Activated T-helper 17 cell treated with anti-CD3 and anti-CD28 coated beads, Interleukin-2, amount 50 U/mL, for 72 hours (primary cell): ENCODE measurements around the gene AGBL4. TPM values are rescaled to one million over a fixed set of nuclear protein-coding genes. Genes with fewer than 3 reads are reported as not detected.
A peak's percentile ranks its signal among the peaks of the same experiment; 100 is the strongest.

ENCODE experiments used
- ATAC-seq: fragments of 150-1000 bp; cut with Tn5 transposase; replicated peaks from 2 replicates; pipeline ENCODE4 v1.10.0; 2021; ENCODE audit warnings: mild to moderate bottlenecking, moderate library complexity
- H3K27ac Mint-ChIP-seq: one replicate; pipeline ENCODE4 v1.8.0; 2022; ENCODE audit warnings: mixed read lengths
- H3K27me3 Mint-ChIP-seq: one replicate; pipeline ENCODE4 v1.8.0; 2022; ENCODE audit warnings: mixed read lengths
- H3K36me3 Mint-ChIP-seq: one replicate; pipeline ENCODE4 v1.8.0; 2022; ENCODE audit warnings: low read depth, mild to moderate bottlenecking, mixed read lengths
- H3K4me1 Mint-ChIP-seq: one replicate; pipeline ENCODE4 v1.8.0; 2022; ENCODE audit warnings: mixed read lengths
- H3K4me3 Mint-ChIP-seq: one replicate; pipeline ENCODE4 v1.8.0; 2022; ENCODE audit warnings: mild to moderate bottlenecking, mixed read lengths
- H3K9me3 Mint-ChIP-seq: one replicate; pipeline ENCODE4 v1.8.0; 2022; ENCODE audit warnings: mixed read lengths
- total RNA-seq, 2 donors: library from RNA; stranded (reverse); gene quantifications; one replicate each; pipeline ENCODE4 v1.2.3, GENCODE V29; 2022

AGBL4 gene
- total RNA-seq, 2 donors from 2014 or later = not detected

- no peak for ATAC-seq
- Mint-ChIP-seq H3K36me3 (peaks cover 6% of the 10 kb centered on the region), H3K27ac (no peak overlapping the region)
Observed at GRCh38 chr1:48757363-48757762, 1266.4 kb downstream of the AGBL4 start.

DNA sequence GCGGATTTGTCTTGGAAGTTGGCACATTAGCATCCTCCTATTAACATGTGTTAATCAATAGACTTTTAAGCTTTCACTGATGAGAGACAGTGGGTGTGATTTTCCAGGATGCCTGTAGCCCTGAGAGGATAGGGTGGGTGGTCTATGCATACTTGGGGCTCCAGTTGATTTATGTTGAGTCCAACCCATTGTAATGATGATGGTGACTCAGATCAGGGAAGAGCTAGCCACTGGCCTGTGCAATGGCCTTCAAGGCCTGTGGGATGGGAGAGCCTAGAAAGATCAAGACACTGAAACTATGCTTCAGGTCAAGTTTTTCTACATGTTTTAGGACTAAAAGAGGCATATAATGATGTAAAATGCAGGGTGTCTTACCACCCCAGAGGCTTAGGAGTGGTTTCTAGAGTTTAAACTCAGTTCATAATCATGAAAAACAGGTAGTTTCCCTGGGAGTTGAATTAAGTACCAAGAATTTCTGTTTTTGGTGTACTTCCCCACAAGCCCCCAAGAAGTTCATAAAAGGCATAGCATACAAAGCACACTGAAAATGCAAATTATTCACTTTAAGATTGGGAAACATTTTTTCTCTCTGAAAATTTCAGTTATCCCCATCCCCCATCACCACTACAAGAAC, 1267.0 kb downstream of the AGBL4 start:
- no peak overlapping the region for H3K27ac Mint-ChIP-seq
- H3K27me3 Mint-ChIP-seq = peaks cover 6% of the 10 kb centered on the region
- no peak overlapping the region for H3K4me3 Mint-ChIP-seq
- H3K4me1 Mint-ChIP-seq = no peaks in the 10 kb centered on the region
- H3K36me3 Mint-ChIP-seq = peaks cover 6% of the 10 kb centered on the region
- ATAC-seq = no peak
- no peaks in the 10 kb centered on the region for H3K9me3 Mint-ChIP-seq

More at GRCh38 chr1:48757363-48757762, 1266.4 kb downstream of the AGBL4 start:
- H3K9me3 Mint-ChIP-seq = no peaks in the 10 kb centered on the region
- no peaks in the 10 kb centered on the region for H3K4me1 Mint-ChIP-seq
- peaks cover 6% of the 10 kb centered on the region for H3K27me3 Mint-ChIP-seq
- no peak overlapping the region for H3K4me3 Mint-ChIP-seq

- Mint-ChIP-seq H3K27ac (no peak overlapping the region), H3K4me3 (no peak overlapping the region), H3K27me3 (peaks cover 3% of the 10 kb centered on the region), H3K9me3 (no peaks in the 10 kb centered on the region), H3K36me3 (peaks cover 3% of the 10 kb centered on the region), H3K4me1 (no peaks in the 10 kb centered on the region)
- no peak for ATAC-seq
Observed at GRCh38 chr1:48753293-48753692, 1270.5 kb downstream of the AGBL4 start.

- H3K36me3 Mint-ChIP-seq = no peaks in the 10 kb centered on the region
- ATAC-seq = no peak
- H3K9me3 Mint-ChIP-seq = no peaks in the 10 kb centered on the region
- no peak overlapping the region for H3K27ac Mint-ChIP-seq
- no peak overlapping the region for H3K4me3 Mint-ChIP-seq
- no peaks in the 10 kb centered on the region for H3K4me1 Mint-ChIP-seq
- H3K27me3 Mint-ChIP-seq = no peaks in the 10 kb centered on the region
Observed at GRCh38 chr1:48750109-48750508, 1273.6 kb downstream of the AGBL4 start.

GRCh38 chr1:48749068-48749467, 1274.7 kb downstream of the AGBL4 start:
- no peak overlapping the region for H3K4me3 Mint-ChIP-seq
- no peaks in the 10 kb centered on the region for H3K36me3 Mint-ChIP-seq
- H3K9me3 Mint-ChIP-seq = no peaks in the 10 kb centered on the region
- no peaks in the 10 kb centered on the region for H3K4me1 Mint-ChIP-seq
- no peak for ATAC-seq
- no peak overlapping the region for H3K27ac Mint-ChIP-seq
- no peaks in the 10 kb centered on the region for H3K27me3 Mint-ChIP-seq

- H3K36me3 Mint-ChIP-seq = no peaks in the 10 kb centered on the region
- no peak for ATAC-seq
Observed at GRCh38 chr1:48746906-48747305, 1276.8 kb downstream of the AGBL4 start.

DNA sequence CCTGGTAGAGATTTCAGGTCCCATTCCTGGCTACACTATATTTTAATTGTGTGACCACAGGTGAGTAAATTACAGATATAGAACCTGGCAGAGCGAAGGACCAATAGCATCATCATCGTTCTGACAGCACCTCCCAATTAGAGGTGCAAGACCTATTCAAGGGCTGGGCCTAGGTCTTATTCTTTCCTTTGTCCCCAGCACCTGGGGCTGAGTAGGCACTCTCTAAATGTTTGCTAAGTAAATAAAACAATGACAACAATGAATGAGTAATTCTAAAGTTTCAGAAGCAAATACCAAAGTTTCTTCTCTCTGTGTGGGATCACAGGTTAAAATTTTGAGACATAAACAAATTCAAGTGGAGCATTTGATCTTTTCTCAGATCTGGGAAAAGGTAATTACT, 1279.7 kb downstream of the AGBL4 start:
- H3K9me3 Mint-ChIP-seq = no peaks in the 10 kb centered on the region
- ATAC-seq = no peak
- no peaks in the 10 kb centered on the region for H3K27me3 Mint-ChIP-seq
- H3K4me1 Mint-ChIP-seq = no peaks in the 10 kb centered on the region
- no peak overlapping the region for H3K4me3 Mint-ChIP-seq
- no peaks in the 10 kb centered on the region for H3K36me3 Mint-ChIP-seq
- no peak overlapping the region for H3K27ac Mint-ChIP-seq

More at GRCh38 chr1:48746906-48747305, 1276.8 kb downstream of the AGBL4 start:
- Mint-ChIP-seq H3K9me3 (no peaks in the 10 kb centered on the region), H3K27me3 (no peaks in the 10 kb centered on the region), H3K4me1 (no peaks in the 10 kb centered on the region), H3K4me3 (no peak overlapping the region), H3K27ac (no peak overlapping the region)

DNA sequence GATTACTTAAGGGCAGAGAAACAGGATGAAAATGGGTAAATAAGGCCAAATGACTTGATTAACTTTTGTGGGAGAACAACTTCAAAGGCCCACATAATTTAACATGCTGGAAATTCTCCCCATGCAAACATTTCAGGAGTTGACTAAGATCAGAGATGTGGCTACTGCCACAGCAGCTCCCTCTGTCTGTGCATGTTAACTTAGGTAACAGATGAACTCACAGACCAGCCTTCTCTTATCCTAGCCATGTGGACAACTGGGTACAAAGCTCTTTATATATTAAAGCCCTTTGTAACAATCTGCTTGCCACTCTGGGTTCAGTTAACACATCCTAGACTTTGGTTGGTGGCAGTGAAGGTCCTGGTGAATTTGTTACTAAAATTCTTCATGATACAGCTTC, 1280.3 kb downstream of the AGBL4 start:
- Mint-ChIP-seq H3K27ac (no peak overlapping the region), H3K4me1 (no peaks in the 10 kb centered on the region), H3K27me3 (no peaks in the 10 kb centered on the region), H3K9me3 (no peaks in the 10 kb centered on the region), H3K4me3 (no peak overlapping the region), H3K36me3 (no peaks in the 10 kb centered on the region)
- peak; percentile 28 for ATAC-seq

DNA sequence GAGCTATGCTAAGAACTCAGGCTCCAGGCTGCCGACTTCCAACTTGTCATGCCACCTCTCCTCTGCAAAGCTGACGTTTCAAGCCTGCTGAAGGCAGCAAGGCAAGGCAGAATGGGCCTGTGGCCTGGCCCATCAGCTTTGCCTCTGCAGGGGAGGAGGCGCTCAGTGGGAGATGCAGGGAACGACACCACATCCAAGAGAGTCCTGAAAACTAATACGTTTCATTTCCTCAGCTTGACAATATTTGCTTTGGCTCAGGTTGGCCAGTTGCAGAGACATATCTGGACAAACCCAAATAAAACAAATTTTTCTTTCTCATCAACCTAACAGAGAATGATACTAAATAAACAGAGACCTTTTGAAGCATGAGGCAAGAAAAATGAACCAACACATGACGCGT, 1282.4 kb downstream of the AGBL4 start:
- no peak for ATAC-seq
- H3K9me3 Mint-ChIP-seq = no peaks in the 10 kb centered on the region
- H3K36me3 Mint-ChIP-seq = no peaks in the 10 kb centered on the region
- H3K27ac Mint-ChIP-seq = no peak overlapping the region
- no peaks in the 10 kb centered on the region for H3K27me3 Mint-ChIP-seq
- H3K4me1 Mint-ChIP-seq = no peaks in the 10 kb centered on the region
- H3K4me3 Mint-ChIP-seq = no peak overlapping the region

GRCh38 chr1:48740621-48741020, 1283.1 kb downstream of the AGBL4 start:
- Mint-ChIP-seq H3K4me3 (no peak overlapping the region), H3K27ac (no peak overlapping the region), H3K27me3 (no peaks in the 10 kb centered on the region), H3K9me3 (no peaks in the 10 kb centered on the region), H3K4me1 (no peaks in the 10 kb centered on the region), H3K36me3 (no peaks in the 10 kb centered on the region)
- no peak for ATAC-seq

- H3K27ac Mint-ChIP-seq = no peak overlapping the region
- H3K27me3 Mint-ChIP-seq = peaks cover 3% of the 10 kb centered on the region
- H3K9me3 Mint-ChIP-seq = no peaks in the 10 kb centered on the region
- no peaks in the 10 kb centered on the region for H3K36me3 Mint-ChIP-seq
- ATAC-seq = no peak
- no peaks in the 10 kb centered on the region for H3K4me1 Mint-ChIP-seq
- H3K4me3 Mint-ChIP-seq = no peak overlapping the region
Observed at GRCh38 chr1:48739091-48739490, 1284.7 kb downstream of the AGBL4 start.

DNA sequence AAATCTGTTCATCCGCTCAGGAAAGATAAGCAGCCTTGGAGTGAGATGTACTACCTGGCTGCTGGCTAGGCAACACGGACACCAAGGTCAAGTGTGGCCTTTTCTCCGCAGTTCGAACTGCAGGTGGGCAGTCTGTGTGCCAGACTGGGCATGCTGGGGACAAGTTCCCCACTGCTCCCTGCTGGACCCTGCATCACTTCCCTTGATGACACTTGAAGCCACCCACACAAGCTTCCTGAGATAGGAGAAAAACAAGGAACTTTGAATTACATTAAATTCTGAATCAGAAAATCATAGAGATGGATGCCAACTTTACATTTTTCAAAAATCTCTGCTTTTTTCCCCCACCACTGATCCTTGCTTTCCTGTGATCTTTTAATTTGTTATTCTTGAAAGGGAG, 1285.4 kb downstream of the AGBL4 start:
- H3K36me3 Mint-ChIP-seq = no peaks in the 10 kb centered on the region
- no peaks in the 10 kb centered on the region for H3K9me3 Mint-ChIP-seq
- no peak overlapping the region for H3K27ac Mint-ChIP-seq
- ATAC-seq = no peak
- no peaks in the 10 kb centered on the region for H3K4me1 Mint-ChIP-seq
- H3K4me3 Mint-ChIP-seq = no peak overlapping the region
- H3K27me3 Mint-ChIP-seq = peaks cover 3% of the 10 kb centered on the region

- H3K4me1 Mint-ChIP-seq = no peaks in the 10 kb centered on the region
- no peak overlapping the region for H3K4me3 Mint-ChIP-seq
- no peak overlapping the region for H3K27ac Mint-ChIP-seq
- H3K36me3 Mint-ChIP-seq = no peaks in the 10 kb centered on the region
- ATAC-seq = no peak
- H3K9me3 Mint-ChIP-seq = no peaks in the 10 kb centered on the region
- peaks cover 3% of the 10 kb centered on the region for H3K27me3 Mint-ChIP-seq
Observed at GRCh38 chr1:48735796-48736195, 1288.0 kb downstream of the AGBL4 start.

- Mint-ChIP-seq H3K9me3 (no peaks in the 10 kb centered on the region), H3K36me3 (no peaks in the 10 kb centered on the region), H3K27me3 (peaks cover 3% of the 10 kb centered on the region), H3K4me3 (no peak overlapping the region), H3K4me1 (no peaks in the 10 kb centered on the region), H3K27ac (no peak overlapping the region)
- no peak for ATAC-seq
Observed at GRCh38 chr1:48730164-48730910, 1293.4 kb downstream of the AGBL4 start.

DNA sequence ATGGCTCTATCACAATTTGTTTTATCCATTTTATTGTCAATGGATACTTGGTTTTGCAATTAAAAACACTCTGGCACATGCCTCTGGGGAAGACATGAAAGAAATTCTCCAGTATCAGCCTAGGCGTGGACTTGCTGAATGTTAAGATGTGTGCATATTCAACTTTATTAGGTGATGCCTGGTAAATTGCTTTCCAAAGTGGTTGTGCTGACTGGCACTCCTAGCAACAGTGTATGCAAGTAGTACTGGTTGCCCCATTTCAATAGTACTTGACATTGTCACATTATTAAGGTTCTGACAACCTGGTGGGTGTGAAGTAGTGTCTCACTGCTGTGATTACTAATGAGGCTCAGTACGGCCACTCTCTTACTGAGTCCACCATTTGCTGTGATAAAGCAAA, 1295.2 kb downstream of the AGBL4 start:
- Mint-ChIP-seq H3K27ac (no peak overlapping the region), H3K4me1 (no peaks in the 10 kb centered on the region), H3K27me3 (peaks cover 4% of the 10 kb centered on the region), H3K4me3 (no peak overlapping the region), H3K9me3 (no peaks in the 10 kb centered on the region), H3K36me3 (no peaks in the 10 kb centered on the region)
- no peak for ATAC-seq
